ENCODE results near the gene KCNJ15. TPM values are rescaled to one million over a fixed set of nuclear protein-coding genes. Genes with fewer than 3 reads are reported as not detected.

The KCNJ15 gene
- total and polyA plus RNA-seq, 9 donors: 0.20 to 1.1 (median 0.35) TPM; not detected in 1

- H3K27me3 ChIP-seq: no peaks in the 10 kb centered on the region
- no peaks in the 10 kb centered on the region for H3K36me3 ChIP-seq
- DNase-seq: no peak
- intact Hi-C loops (cut with DNase I): no loop called here
- TF ChIP-seq CTCF (IDR thresholded peaks at IDR 0.05) (no peak), EP300 (IDR thresholded peaks at IDR 0.05) (no peak), POLR2A (IDR thresholded peaks at IDR 0.05) (no peak)
- no peaks in the 10 kb centered on the region for H3K9me3 ChIP-seq
- no peak overlapping the region for H3K4me3 ChIP-seq
- 86 to 90% (median 87%) methylated on average over 3 of the region's 3 CpGs for WGBS, 3 donors
- H3K4me1 ChIP-seq (ENCODE audit: insufficient read depth): no peaks in the 10 kb centered on the region
- no peak overlapping the region for H3K27ac ChIP-seq
These were observed 41.1 kb downstream of the KCNJ15 start for GRCh38 chr21:38297871-38298270.

DNA sequence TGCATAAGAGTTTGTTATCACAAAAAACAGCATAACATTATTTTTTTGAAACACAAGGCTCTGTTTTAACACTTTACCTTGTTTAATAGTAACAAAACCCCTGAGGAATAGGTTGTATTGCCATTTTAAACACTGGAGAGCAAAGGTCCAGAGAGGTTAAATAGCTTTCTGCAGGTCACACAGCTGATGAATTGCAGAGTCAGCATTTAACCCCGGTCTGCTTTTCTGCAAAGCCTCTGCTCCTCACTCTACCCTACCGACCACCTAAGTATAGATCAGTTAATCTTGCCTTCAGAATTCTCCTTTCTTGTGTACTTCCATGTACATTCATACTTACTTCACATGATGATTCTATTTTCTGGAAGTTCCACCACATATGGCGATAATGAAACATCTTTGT, 42.0 kb downstream of the KCNJ15 start:
- no peak for DNase-seq
- Histone ChIP-seq H3K9me3 (no peaks in the 10 kb centered on the region), H3K27ac (no peak overlapping the region), H3K27me3 (no peaks in the 10 kb centered on the region), H3K4me3 (no peak overlapping the region), H3K36me3 (no peaks in the 10 kb centered on the region), H3K4me1 (ENCODE audit: insufficient read depth) (no peaks in the 10 kb centered on the region)
- no peak for TF ChIP-seq POLR2A (IDR thresholded peaks at IDR 0.05)
- no peak for TF ChIP-seq EP300 (IDR thresholded peaks at IDR 0.05)
- TF ChIP-seq CTCF (IDR thresholded peaks at IDR 0.05): no peak
- WGBS, 3 donors: 76 to 82% (median 80%) methylated on average over 3 of the region's 3 CpGs
- intact Hi-C loops (cut with DNase I): no loop called here

DNA sequence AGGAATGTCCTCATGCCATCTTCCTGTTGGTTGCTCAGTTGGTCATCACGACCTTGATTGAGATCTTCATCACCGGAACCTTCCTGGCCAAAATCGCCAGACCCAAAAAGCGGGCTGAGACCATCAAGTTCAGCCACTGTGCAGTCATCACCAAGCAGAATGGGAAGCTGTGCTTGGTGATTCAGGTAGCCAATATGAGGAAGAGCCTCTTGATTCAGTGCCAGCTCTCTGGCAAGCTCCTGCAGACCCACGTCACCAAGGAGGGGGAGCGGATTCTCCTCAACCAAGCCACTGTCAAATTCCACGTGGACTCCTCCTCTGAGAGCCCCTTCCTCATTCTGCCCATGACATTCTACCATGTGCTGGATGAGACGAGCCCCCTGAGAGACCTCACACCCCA, 42.9 kb downstream of the KCNJ15 start:
- intact Hi-C loops (cut with DNase I): no loop called here
- TF ChIP-seq POLR2A (IDR thresholded peaks at IDR 0.05): no peak
- no peak for TF ChIP-seq EP300 (IDR thresholded peaks at IDR 0.05)
- no peak for TF ChIP-seq CTCF (IDR thresholded peaks at IDR 0.05)
- 86 to 94% (median 90%) methylated on average over 8 of the region's 8 CpGs for WGBS, 3 donors
- Histone ChIP-seq H3K4me1 (ENCODE audit: insufficient read depth) (no peaks in the 10 kb centered on the region), H3K27me3 (no peaks in the 10 kb centered on the region), H3K36me3 (no peaks in the 10 kb centered on the region), H3K9me3 (no peaks in the 10 kb centered on the region), H3K4me3 (no peak overlapping the region), H3K27ac (no peak overlapping the region)
- no peak for DNase-seq

GRCh38 chr21:38300141-38300578, 43.4 kb downstream of the KCNJ15 start:
- Histone ChIP-seq H3K4me3 (no peak overlapping the region), H3K9me3 (no peaks in the 10 kb centered on the region), H3K27me3 (no peaks in the 10 kb centered on the region), H3K4me1 (ENCODE audit: insufficient read depth) (no peaks in the 10 kb centered on the region), H3K27ac (no peak overlapping the region), H3K36me3 (no peaks in the 10 kb centered on the region)
- intact Hi-C loops (cut with DNase I): no loop called here
- 50 to 57% (median 54%) methylated on average over 7 of the region's 7 CpGs for WGBS, 3 donors
- TF ChIP-seq POLR2A (IDR thresholded peaks at IDR 0.05): no peak
- no peak for TF ChIP-seq EP300 (IDR thresholded peaks at IDR 0.05)
- no peak for TF ChIP-seq CTCF (IDR thresholded peaks at IDR 0.05)
- no peak for DNase-seq

All from ovary (tissue), 9 donors.